HG03064 (cell line): ENCODE data around the gene LRRC75A.
A peak's percentile ranks its signal among the peaks of the same experiment; 100 is the strongest.
"Not testable (repeated sequence)": the region's sequence is repeated elsewhere in the genome, so short reads cannot be mapped to it uniquely, and the experiment has no call there.

Experiments
- ATAC-seq: cut with Tn5 transposase; IDR thresholded peaks from one replicate; pipeline ENCODE4 v1.9.1; 2021; ENCODE audit warnings: low read depth; ENCODE audit not compliant: unreplicated experiment

The LRRC75A gene

GRCh38 chr17:16415031-16415924 is 76.7 kb downstream of the LRRC75A start, which contains the start of gene TRPV2:
Gene TRPV2 (plus strand): TSS chr17:16415571. CDS start chr17:16417669, 2,098 bp downstream.
- ATAC-seq: no peak

- ATAC-seq: peak; percentile 83
These were observed 83.9 kb downstream of the LRRC75A start for GRCh38 chr17:16407911-16408588.

- no peak for ATAC-seq
These were observed 85.0 kb downstream of the LRRC75A start for GRCh38 chr17:16406742-16407674.

- not testable (repeated sequence) for ATAC-seq
These were observed 88.1 kb downstream of the LRRC75A start for GRCh38 chr17:16403847-16404246.

- ATAC-seq: peak; percentile 84
These were observed 93.4 kb downstream of the LRRC75A start for GRCh38 chr17:16398270-16399267.

GRCh38 chr17:16396693-16397092 is 95.3 kb downstream of the LRRC75A start:
- not testable (repeated sequence) for ATAC-seq

GRCh38 chr17:16395887-16396286 is 96.1 kb downstream of the LRRC75A start:
- ATAC-seq: not testable (repeated sequence)

- not testable (repeated sequence) for ATAC-seq
These were observed 99.5 kb downstream of the LRRC75A start for GRCh38 chr17:16392491-16392890.
